Thoracic aorta (tissue), 2 donors: Measurements from ENCODE around the gene CDC23. TPM values are rescaled to one million over a fixed set of nuclear protein-coding genes. Genes with fewer than 3 reads are reported as not detected.

Experiments
- ATAC-seq: fragments of 150-250 bp; one replicate; pipeline ENCODE4 v1.8.0; 2017; ENCODE audit warnings: low read depth; ENCODE audit not compliant: insufficient number of reproducible peaks, low FRiP score
- DNase-seq: peaks from one replicate; pipeline ENCODE4 v3.0.0-alpha.2; 2020; ENCODE audit warnings: low spot score
- H3K27ac ChIP-seq, 2 donors: fragments of 200-600 bp; sonication (generic); 1 replicate in 1 of 2; 2 replicates in 1 of 2; pipeline ENCODE4 v1.5.1; 2016; ENCODE audit warnings: mild to moderate bottlenecking in 2 of 2, moderate library complexity in 2 of 2
- H3K27me3 ChIP-seq: fragments of 200-600 bp; sonication (generic); replicated peaks from 2 replicates; pipeline ENCODE4 v1.6.0; 2016; ENCODE audit warnings: mild to moderate bottlenecking; ENCODE audit not compliant: insufficient read depth
- H3K36me3 ChIP-seq: fragments of 200-600 bp; sonication (generic); one replicate; pipeline ENCODE4 v1.5.1; 2016
- H3K4me1 ChIP-seq, 2 donors: fragments of 200-600 bp; sonication (generic); 1 replicate in 1 of 2; 2 replicates in 1 of 2; pipeline versions ENCODE4 v1.5.1 to v1.6.0; 2016; ENCODE audit warnings: low read depth in 2 of 2, mild to moderate bottlenecking in 1 of 2; ENCODE audit not compliant: control insufficient read depth in 1 of 2
- H3K4me3 ChIP-seq: fragments of 200-600 bp; sonication (generic); 2 replicates; pipeline ENCODE4 v1.5.1; 2016; ENCODE audit warnings: mild to moderate bottlenecking
- H3K9me3 ChIP-seq: fragments of 200-600 bp; sonication (generic); 2 replicates; pipeline ENCODE4 v1.5.1; 2016
- total RNA-seq, 2 donors: library from RNA; depleted of rRNA; stranded (reverse); fragments of >200 nt; gene quantifications; one replicate each; pipeline versions ENCODE4 v1.1.0 to v1.2.3, GENCODE V29; 2016
- TF ChIP-seq, protein P1 (sequence below): fragments of 200-600 bp; sonication (generic); IDR thresholded peaks from one replicate; pipeline ENCODE4 v1.5.1; 2019; ENCODE audit warnings: antibody characterized with exemption

CDC23 gene
- total RNA-seq, 2 donors from 2014 or later = 13.5 to 17.7 TPM

DNA sequence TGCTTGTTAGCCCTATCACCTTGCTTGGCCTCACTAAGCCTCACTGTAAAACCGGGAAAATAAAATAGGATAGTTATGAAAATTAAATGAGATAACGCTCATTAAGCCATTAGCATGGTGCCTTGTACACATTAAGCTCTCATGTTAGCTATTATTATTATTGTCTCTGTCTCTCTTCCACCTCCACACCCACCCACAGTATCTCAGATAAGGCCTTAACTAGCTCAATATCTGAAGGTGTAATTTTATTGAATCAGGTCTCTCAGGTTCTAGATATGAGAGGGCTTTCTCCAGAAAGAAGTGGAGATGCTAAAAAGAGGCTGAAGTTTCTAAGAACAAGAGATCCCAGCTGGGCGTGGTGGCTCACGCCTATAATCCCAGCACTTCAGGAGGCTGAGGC, 33.7 kb upstream of the CDC23 start:
- no peaks in the 10 kb centered on the region for H3K4me1 ChIP-seq
- DNase-seq (no peak), ATAC-seq (no peak)
- H3K27ac ChIP-seq = no peak overlapping the region
- no peaks in the 10 kb centered on the region for H3K36me3 ChIP-seq
- TF ChIP-seq, protein P1, sequence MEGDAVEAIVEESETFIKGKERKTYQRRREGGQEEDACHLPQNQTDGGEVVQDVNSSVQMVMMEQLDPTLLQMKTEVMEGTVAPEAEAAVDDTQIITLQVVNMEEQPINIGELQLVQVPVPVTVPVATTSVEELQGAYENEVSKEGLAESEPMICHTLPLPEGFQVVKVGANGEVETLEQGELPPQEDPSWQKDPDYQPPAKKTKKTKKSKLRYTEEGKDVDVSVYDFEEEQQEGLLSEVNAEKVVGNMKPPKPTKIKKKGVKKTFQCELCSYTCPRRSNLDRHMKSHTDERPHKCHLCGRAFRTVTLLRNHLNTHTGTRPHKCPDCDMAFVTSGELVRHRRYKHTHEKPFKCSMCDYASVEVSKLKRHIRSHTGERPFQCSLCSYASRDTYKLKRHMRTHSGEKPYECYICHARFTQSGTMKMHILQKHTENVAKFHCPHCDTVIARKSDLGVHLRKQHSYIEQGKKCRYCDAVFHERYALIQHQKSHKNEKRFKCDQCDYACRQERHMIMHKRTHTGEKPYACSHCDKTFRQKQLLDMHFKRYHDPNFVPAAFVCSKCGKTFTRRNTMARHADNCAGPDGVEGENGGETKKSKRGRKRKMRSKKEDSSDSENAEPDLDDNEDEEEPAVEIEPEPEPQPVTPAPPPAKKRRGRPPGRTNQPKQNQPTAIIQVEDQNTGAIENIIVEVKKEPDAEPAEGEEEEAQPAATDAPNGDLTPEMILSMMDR = no peak
- no peaks in the 10 kb centered on the region for H3K9me3 ChIP-seq
- H3K4me3 ChIP-seq = no peak overlapping the region
- H3K27me3 ChIP-seq = no peaks in the 10 kb centered on the region

GRCh38 chr5:138246334-138246733, 33.2 kb upstream of the CDC23 start:
- Histone ChIP-seq H3K4me3 (no peak overlapping the region), H3K27ac (no peak overlapping the region), H3K4me1 (peaks cover 0 to 3% of the 10 kb centered on the region in 2 donors), H3K36me3 (no peaks in the 10 kb centered on the region), H3K27me3 (no peaks in the 10 kb centered on the region), H3K9me3 (no peaks in the 10 kb centered on the region)
- ATAC-seq = no peak
- no peak for DNase-seq
- TF ChIP-seq, protein P1 = no peak

DNA sequence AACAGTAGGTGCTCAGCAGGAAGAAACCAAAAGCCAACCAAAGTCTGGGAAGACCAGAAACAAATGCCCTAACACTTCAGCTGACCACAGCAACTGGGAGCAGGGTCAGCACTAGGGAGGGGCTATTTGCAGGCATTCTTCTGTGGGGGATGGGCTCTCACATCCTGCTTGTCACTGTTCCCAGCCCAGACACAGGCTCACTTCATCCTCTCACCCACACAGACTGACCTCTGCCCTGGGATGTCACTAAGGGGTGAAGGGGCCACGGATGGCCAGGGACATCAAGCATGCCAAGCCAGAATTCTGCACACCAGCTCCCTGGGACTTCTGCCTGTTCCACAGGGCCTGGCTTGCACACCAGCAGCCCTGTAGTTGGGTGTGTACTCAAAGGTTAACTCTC, 32.6 kb upstream of the CDC23 start:
- TF ChIP-seq, protein P1 = no peak
- H3K4me1 ChIP-seq = peaks cover 0 to 5% of the 10 kb centered on the region in 2 donors
- H3K27ac ChIP-seq = no peak overlapping the region
- no peaks in the 10 kb centered on the region for H3K27me3 ChIP-seq
- H3K4me3 ChIP-seq = no peak overlapping the region
- no peaks in the 10 kb centered on the region for H3K36me3 ChIP-seq
- DNase-seq (no peak), ATAC-seq (no peak)
- H3K9me3 ChIP-seq = no peaks in the 10 kb centered on the region

DNA sequence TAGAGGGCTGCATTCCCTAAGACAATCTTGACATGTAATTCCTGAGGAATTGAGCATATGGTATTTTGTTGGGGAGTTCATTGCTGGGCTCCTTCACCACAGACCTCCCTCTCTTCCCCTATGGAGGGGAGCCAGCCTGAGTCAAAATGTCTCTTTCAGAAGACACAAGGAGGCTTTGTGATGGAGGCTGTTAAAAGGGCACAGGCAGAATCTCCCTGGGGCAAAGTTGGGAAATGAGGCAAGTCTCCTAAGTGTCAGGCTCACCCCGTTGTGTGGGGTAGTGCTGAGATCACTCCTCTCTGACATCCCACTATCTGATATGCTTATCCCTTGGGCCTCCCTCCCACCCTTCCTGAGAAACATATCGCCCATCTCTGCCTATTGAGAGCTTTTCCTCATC, 30.7 kb upstream of the CDC23 start:
- DNase-seq (no peak), ATAC-seq (no peak)
- no peaks in the 10 kb centered on the region for H3K9me3 ChIP-seq
- no peak overlapping the region for H3K27ac ChIP-seq
- TF ChIP-seq, protein P1 = no peak
- H3K36me3 ChIP-seq = no peaks in the 10 kb centered on the region
- no peaks in the 10 kb centered on the region for H3K27me3 ChIP-seq
- H3K4me1 ChIP-seq = peaks cover 0 to 5% of the 10 kb centered on the region in 2 donors
- no peak overlapping the region for H3K4me3 ChIP-seq

DNA sequence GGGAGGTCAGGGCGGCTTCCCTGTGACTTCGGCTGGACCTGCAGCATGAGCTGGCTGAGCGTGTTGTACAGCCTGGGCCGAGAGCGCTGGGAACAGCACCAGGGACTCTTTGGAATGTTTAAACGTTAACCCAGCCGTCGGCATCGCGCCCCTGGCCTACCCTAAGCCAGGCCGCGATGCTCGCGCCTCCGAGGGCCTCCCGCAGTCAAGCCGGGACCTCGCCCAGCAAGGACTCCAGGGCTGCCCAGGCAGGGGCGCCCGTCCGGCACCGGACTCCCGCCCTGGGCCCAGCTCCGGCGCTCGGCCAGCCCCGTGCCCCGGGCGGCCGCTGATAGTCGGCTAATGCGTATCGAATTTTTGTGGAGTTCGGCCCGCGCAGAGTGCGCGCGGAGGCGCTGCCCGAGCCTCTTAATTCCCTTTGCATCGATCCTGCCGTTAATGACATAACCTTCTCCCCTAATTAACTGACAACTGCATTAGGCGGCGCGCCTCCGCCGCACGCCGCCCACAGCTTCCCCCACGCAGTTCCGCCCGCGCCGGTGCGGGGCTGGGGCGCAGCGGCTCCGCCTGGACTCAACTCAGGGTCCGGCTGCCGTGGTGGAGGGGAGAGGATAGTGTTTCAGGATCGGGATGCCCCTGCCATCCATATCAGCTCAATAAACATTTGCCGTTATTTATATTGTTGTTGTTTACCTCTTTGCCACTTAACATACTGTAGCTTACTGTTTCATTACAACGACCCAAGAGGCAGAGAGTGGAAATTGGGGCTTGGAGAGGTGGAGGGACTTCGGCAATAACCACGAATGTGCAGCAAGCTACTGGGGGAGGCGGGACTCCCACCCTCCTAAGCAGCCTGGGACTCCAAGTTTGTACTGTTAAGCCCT, 28.8 kb upstream of the CDC23 start:
- no peak overlapping the region for H3K27ac ChIP-seq
- no peak for DNase-seq
- peaks cover 0 to 5% of the 10 kb centered on the region in 2 donors for H3K4me1 ChIP-seq
- no peak for ATAC-seq
- TF ChIP-seq, protein P1 = no peak
- peak overlapping the region; percentile 72 for H3K4me3 ChIP-seq
- H3K9me3 ChIP-seq = no peaks in the 10 kb centered on the region
- H3K36me3 ChIP-seq = no peaks in the 10 kb centered on the region
- H3K27me3 ChIP-seq = no peaks in the 10 kb centered on the region
